Kidney capillary endothelial cell (primary cell): ENCODE measurements around the gene ACOT7.
A peak's percentile ranks its signal among the peaks of the same experiment; 100 is the strongest.

Experiments used
- DNase-seq: peaks from one replicate; pipeline ENCODE4 v3.0.0-alpha.2; 2018; ENCODE audit warnings: low spot score

ACOT7 gene

GRCh38 chr1:6285336-6285735, 108.2 kb downstream of the ACOT7 start:
- DNase-seq, result no peak

- DNase-seq, result no peak
Measured at GRCh38 chr1:6282577-6283270, 110.8 kb downstream of the ACOT7 start.

- no peak for DNase-seq
Measured at GRCh38 chr1:6281511-6282402, 111.8 kb downstream of the ACOT7 start.

- no peak for DNase-seq
Measured at GRCh38 chr1:6280761-6281451, 112.7 kb downstream of the ACOT7 start.

- DNase-seq, result no peak
Measured at GRCh38 chr1:6279613-6280383, 113.8 kb downstream of the ACOT7 start.

GRCh38 chr1:6279066-6279465, 114.5 kb downstream of the ACOT7 start:
- DNase-seq, result no peak

- no peak for DNase-seq
Measured at GRCh38 chr1:6278263-6278662, 115.3 kb downstream of the ACOT7 start.

GRCh38 chr1:6276811-6277555, 116.6 kb downstream of the ACOT7 start:
- no peak for DNase-seq

- DNase-seq, result peak; percentile 37
Measured at GRCh38 chr1:6275826-6276782, 117.5 kb downstream of the ACOT7 start.

- no peak for DNase-seq
Measured at GRCh38 chr1:6274622-6275139, 118.9 kb downstream of the ACOT7 start.

- no peak for DNase-seq
Measured at GRCh38 chr1:6274102-6274501, 119.5 kb downstream of the ACOT7 start.

GRCh38 chr1:6273380-6273891, 120.1 kb downstream of the ACOT7 start:
- no peak for DNase-seq

- no peak for DNase-seq
Measured at GRCh38 chr1:6272868-6273267, 120.7 kb downstream of the ACOT7 start.

- DNase-seq, result no peak
Measured at GRCh38 chr1:6272452-6272851, 121.1 kb downstream of the ACOT7 start.

- no peak for DNase-seq
Measured at GRCh38 chr1:6271554-6271953, 122.0 kb downstream of the ACOT7 start.

GRCh38 chr1:6271006-6271405, 122.6 kb downstream of the ACOT7 start:
- DNase-seq, result no peak

GRCh38 chr1:6270401-6270800, 123.2 kb downstream of the ACOT7 start:
- no peak for DNase-seq

GRCh38 chr1:6269720-6270400, 123.7 kb downstream of the ACOT7 start:
- DNase-seq, result no peak

GRCh38 chr1:6269296-6269695, 124.3 kb downstream of the ACOT7 start:
- DNase-seq, result no peak
